Measurements from ENCODE around the gene DAG1.
A peak's percentile ranks its signal among the peaks of the same experiment; 100 is the strongest.

Gene DAG1

GRCh38 chr3:49556500-49557275 lies 86.6 kb downstream of the DAG1 start:
- DNase-seq = no peak

GRCh38 chr3:49563040-49563578 lies 93.0 kb downstream of the DAG1 start:
- DNase-seq = no peak

- no peak for DNase-seq
Observed at GRCh38 chr3:49563766-49564165, 93.7 kb downstream of the DAG1 start.

- no peak for DNase-seq
Observed at GRCh38 chr3:49566312-49566711, 96.2 kb downstream of the DAG1 start.

GRCh38 chr3:49567406-49567805 lies 97.3 kb downstream of the DAG1 start:
- DNase-seq = no peak

GRCh38 chr3:49568965-49569364 lies 98.9 kb downstream of the DAG1 start:
- DNase-seq = peak; percentile 69

- DNase-seq = peak; percentile 52
Observed at GRCh38 chr3:49570028-49570654, 100.1 kb downstream of the DAG1 start.

GRCh38 chr3:49582177-49582576 lies 112.1 kb downstream of the DAG1 start:
- no peak for DNase-seq

All from DMS79 treated with DMSO at 0.1 percent for 48 hours (cell line).